NCI-H187 (cell line): ENCODE results near the gene OR7D4.
"Not testable (repeated sequence)": the region's sequence is repeated elsewhere in the genome, so short reads cannot be mapped to it uniquely, and the experiment has no call there.

Experiments used
- DNase-seq, 2 experiments: peaks; one replicate each; lab custom pipeline; 2025; lab: John Stamatoyannopoulos, UW

OR7D4 gene

GRCh38 chr19:9219489-9219888, at the start of gene OR7D4:
Gene OR7D4 (minus strand): TSS chr19:9219589. CDS start chr19:9214837, 4,752 bp downstream.
- DNase-seq, result no peak

GRCh38 chr19:9251236-9251635, 31.8 kb upstream of the OR7D4 start:
- DNase-seq, result no peak

GRCh38 chr19:9250630-9251029, 31.2 kb upstream of the OR7D4 start, which contains the start of gene OR7E24:
Gene OR7E24 (plus strand): TSS chr19:9250930. CDS start chr19:9251044, 114 bp downstream.
- no peak for DNase-seq

- no peak for DNase-seq
These were observed 13.8 kb downstream of the OR7D4 start for GRCh38 chr19:9205501-9206113.

- not testable (repeated sequence) for DNase-seq
These were observed 21.3 kb downstream of the OR7D4 start for GRCh38 chr19:9198044-9198443.

- DNase-seq, result no peak
These were observed 29.9 kb downstream of the OR7D4 start for GRCh38 chr19:9189535-9189934.

GRCh38 chr19:9187191-9187590, 32.2 kb downstream of the OR7D4 start:
- no peak for DNase-seq

- no peak for DNase-seq
These were observed 36.4 kb downstream of the OR7D4 start for GRCh38 chr19:9183000-9183399.

- no peak for DNase-seq
These were observed 40.5 kb downstream of the OR7D4 start, which contains the start of gene OR7D2 for GRCh38 chr19:9178901-9179300. Gene OR7D2 (plus strand): TSS chr19:9178979. CDS start chr19:9185782, 6,803 bp downstream.

GRCh38 chr19:9175326-9175725, 44.1 kb downstream of the OR7D4 start:
- DNase-seq, result no peak

GRCh38 chr19:9171393-9171991, 47.9 kb downstream of the OR7D4 start:
- no peak for DNase-seq

GRCh38 chr19:9166846-9167245, 52.5 kb downstream of the OR7D4 start:
- no peak for DNase-seq

GRCh38 chr19:9165261-9165660, 54.1 kb downstream of the OR7D4 start:
- no peak for DNase-seq

GRCh38 chr19:9161427-9161826, 58.0 kb downstream of the OR7D4 start:
- DNase-seq, result no peak
